IPS-NIHi11 (cell line): ENCODE results near the gene SLC43A2.

ENCODE experiments used
- DNase-seq: peaks from one replicate; pipeline ENCODE4 v3.0.0; 2012; ENCODE audit warnings: mixed read lengths, low spot score

SLC43A2 gene

DNA sequence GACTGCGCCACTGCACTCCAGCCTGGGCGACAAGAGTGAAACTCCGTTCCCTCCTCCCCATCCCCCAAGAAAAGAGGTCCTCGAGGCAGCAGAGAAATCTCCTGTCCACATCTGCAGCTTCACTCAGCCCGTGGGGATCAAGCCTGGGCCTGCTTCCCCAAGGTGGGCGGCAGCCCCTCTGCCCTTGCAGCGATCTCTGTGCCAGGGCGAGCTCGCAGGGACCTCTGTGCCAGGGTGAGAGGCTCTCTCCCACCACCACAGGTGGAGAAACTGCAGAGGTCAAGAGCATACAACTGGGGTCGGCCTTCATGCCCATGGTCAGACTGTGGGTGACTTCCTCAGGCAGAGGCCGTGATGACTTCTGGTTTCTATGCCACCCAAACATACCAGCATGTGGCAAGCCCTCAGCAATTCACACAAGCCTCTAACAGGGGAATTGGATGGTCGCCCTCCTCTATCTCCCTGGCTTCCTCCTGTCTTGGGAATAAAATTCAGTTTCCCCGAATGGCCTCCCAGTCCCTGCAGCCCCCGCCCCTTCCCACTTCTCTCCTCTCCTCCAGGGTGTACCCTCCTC, 5.5 kb downstream of the SLC43A2 start:
- DNase-seq: no peak

DNA sequence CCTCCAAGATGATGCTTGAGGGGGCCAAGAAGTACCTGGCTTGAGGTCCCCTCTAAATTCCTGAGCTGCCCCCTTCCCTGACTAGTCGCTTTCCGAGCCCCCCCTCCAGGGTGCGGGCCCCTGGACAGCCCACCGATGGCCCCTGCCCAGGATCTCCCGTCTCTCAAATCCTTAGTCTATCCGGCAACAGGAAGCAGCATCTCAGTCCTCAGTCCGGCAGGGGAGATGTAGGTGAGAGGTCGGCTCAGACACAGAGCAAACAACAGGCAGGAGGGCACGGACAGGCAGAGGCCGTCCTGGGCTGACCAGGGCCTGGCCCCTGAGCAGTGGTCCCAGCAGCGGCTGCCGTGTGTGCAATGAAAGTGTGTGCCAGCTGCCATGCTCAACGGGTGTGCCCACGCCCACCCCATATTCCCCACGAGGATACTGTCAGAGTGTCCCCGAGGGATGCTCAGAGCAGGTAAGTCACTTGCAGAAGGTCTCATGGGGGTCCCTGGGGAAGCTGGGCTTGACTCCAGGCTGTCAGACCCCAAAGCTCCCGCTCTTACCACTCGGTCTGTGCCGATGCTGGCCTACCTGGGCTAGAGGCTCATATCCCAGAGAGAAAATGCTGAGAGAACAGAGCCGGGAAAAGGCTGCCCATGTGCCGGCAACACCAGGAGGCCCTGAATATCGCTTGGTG, 7.2 kb downstream of the SLC43A2 start:
- no peak for DNase-seq

- no peak for DNase-seq
Measured at GRCh38 chr17:1620486-1620885, 8.1 kb downstream of the SLC43A2 start.

GRCh38 chr17:1617620-1618174, 10.9 kb downstream of the SLC43A2 start:
- no peak for DNase-seq

DNA sequence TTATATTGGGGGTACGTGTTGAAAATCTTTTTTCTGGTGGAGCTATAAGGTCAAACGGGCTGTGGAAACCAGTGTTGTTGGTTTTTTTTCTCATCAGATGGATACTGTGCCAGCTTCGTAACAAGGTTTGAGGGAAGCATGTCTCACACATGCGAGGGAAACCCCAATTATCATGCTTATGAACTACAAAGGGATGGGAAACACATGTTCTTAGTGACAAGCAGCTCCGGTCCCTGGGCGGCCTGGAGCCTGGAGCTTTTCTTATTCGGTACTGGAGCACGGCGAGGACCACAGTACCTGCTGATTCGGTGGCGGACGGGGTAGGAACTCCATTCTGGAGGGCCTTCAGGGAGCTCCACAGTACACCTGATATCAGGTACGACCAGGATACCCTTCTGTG, 12.5 kb downstream of the SLC43A2 start:
- no peak for DNase-seq

DNA sequence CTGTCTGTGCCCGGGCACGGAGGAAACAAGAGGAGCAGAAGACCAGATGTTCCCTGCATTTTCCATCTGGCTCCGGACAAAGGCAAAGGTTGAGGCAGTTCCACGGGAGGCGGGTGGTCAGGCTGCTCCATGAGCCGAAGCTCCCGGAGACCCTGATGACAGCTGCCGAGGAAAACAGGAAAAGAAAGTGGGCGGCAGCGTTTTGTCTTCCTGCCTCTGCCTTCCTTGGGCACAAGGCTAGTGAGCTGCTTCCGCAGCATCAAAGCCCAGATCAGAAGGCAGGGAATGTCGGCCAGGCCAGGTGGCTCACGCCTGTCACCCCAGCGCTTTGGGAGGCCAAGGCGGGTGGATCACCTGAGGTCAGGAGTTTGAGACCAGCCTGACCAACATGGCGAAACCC, 16.2 kb downstream of the SLC43A2 start:
- DNase-seq: no peak

- no peak for DNase-seq
Measured at GRCh38 chr17:1611715-1612114, 16.9 kb downstream of the SLC43A2 start.

- no peak for DNase-seq
Measured at GRCh38 chr17:1608676-1609075, 20.0 kb downstream of the SLC43A2 start.

DNA sequence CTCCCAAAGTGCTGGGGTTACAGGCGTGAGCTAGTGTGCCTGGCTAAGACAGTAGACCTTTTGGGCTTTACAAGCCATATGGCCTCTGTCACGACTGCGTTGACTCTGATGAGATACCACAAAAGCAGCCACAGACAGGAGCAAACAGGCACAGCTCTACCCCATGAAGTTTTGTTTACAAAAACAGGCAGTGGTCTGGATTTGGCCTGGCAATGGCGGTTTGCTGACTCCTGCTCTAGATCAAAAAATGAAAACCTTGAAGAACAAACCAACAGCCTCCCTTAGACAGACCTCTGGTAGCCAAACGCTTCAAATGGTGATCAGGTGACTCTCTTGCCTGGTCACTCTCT, 20.7 kb downstream of the SLC43A2 start:
- no peak for DNase-seq

DNA sequence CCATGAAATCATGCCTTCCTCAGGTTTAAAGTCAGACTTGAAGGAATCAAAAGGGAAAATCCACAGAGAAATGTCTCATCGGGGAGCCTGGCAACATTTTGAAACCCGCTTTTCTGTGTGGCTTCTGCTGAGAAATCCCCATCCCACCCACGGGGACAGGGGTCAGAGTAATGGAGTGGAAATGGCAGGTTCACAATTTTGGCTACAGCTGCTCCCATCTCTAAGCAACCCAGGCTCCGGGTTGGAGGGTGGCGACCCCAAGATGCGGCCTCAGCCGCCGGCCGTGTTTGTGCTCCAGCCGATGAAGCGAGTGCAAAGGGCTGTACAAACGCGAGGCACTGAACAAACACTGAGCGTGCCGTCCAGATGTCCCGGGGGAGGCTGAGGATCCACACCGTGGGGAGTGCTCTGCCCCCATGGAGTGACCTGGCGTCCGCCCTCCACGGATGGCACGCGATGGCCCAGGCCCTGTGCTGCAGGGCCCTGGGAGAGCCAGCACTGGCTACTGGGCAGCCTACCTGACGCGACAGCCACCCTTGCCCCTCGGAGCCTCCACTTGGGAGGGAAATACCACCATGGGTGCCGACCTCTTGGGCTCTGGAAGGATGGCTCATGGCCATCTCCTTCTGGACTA, 22.2 kb downstream of the SLC43A2 start:
- DNase-seq: no peak

DNA sequence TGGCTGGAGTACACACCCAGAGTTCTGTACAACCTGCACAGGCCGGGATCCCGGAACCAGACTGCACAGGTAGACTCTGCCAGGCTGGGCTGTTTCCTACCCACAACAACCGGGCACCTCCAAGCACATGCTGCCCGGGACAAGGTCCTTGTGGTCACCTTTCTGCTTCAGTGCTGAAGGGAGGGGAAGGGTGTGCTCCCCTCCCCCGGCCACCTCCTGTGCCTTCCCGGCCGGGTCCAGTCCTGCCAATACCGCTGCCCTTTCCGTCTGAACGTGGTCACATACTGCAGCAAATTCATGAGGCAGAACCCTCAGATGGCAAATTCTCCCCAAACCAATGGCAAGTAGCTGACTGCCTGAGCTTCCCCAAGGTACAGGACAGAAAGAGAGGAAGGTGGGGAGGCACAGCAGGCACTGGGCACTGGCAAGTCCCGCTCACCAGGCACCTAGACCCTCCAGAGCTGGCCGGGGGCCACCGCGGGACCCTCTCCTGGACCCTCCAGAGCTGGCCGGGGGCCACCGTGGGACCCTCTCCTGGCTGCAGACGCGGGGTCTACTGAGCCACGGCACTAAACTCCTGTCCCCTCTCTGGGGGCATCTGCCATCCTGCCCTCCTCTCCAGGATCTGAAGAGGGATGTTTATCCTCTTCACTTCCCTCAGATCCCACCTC, 22.8 kb downstream of the SLC43A2 start:
- no peak for DNase-seq

GRCh38 chr17:1604831-1605528, 23.7 kb downstream of the SLC43A2 start:
- DNase-seq: no peak

GRCh38 chr17:1601571-1601970, 27.1 kb downstream of the SLC43A2 start:
- DNase-seq: no peak

GRCh38 chr17:1598399-1599095, 30.1 kb downstream of the SLC43A2 start:
- no peak for DNase-seq

DNA sequence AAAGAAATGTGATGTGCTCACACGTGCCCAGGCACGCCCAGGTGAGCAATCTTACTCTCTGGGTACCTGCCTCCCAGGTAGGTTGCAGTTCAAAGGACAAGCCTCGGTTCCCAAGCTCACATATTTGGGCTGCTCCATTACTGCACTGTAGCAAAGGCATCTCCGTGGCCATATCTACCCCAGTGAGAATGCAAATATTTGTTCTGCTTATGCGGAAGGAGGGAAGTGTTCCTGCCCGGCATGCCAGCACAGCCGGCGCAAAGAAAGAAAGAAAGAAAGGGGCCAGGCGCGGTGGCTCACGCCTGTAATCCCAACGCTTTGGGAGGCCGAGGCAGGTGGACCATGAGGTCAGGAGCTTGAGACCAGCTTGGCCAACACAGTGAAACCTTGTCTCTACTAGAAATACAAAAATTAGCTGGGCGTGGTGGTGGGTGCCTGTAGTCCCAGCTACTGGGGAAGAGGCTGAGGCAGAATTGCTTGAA, 30.7 kb downstream of the SLC43A2 start:
- DNase-seq: no peak

GRCh38 chr17:1593630-1593931, 35.1 kb downstream of the SLC43A2 start:
- DNase-seq: no peak

DNA sequence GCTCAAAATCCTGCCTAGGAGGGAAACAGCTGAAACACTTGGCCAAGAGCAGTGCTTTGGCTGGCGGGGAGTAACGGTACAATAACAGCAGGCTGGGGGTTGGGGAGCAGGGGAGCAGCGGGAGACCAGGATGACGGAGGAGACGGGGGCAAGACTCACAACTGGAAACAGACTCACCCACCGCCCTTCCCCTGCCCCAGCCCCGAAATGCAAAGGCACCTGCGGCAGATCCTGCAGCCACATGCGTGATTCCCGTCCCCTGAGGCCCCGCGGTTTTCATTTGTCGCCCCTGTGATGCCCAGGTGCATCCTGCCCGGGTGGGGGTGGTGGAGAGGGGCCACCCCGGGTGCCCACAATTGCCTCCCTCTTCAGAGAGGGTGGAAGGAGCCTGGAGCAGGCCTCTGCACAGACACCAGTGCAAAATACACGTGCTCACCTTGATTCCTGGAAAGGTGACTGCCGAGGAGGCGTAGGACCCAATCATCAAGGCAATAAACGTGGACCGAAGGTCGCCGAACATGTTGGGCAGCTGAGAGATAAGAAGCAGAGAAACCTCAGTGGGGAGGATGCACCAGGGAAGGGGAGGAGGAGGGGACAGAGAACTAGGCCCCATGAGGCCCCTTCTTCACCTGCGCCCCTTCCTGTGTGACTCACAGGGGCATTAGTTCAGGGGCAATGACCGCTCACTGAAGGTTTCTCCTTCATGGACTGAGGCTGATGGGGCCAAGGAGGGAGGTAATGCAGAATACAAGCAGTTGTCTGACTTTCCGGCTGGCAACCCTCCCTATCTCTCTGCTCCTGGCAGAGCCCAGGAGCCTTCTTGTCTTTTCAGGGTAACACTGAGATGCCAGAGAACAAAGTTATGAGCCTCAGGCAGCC, 35.6 kb downstream of the SLC43A2 start:
- no peak for DNase-seq

DNA sequence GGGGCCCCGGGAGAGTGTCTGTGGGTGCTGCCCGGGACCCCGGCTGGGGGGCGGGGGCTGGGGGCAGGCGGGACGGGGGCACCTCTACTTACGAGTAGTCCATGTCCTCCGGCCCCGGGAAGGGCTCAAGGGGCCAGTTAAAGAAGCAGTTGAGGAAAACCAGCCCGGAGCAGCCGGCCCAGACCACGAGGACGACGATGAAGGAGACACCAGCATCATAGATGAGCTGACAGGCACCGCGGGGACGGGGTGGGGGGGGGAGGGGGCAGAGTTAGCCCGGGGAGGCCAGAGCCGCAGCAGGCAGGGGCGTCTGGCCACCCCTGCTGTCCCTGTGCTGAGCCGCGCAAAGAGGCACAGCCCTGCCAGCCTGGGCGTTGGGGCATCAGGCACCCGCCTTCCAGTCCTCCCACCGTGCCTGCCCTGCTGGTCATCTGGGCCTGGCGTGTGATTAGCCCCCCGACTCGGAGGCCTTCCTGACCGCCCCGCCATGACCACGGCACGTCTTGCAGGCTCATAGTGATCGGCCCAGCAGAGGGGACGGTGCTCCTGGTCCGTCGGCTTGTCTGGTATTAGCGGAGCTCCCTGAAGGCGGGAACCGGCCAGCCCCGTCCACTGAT, 37.1 kb downstream of the SLC43A2 start:
- no peak for DNase-seq

GRCh38 chr17:1590747-1591473, 37.7 kb downstream of the SLC43A2 start:
- DNase-seq: no peak
